GM18907 (cell line): Measurements from ENCODE around the gene EIF1.
"Not testable (repeated sequence)": the region's sequence is repeated elsewhere in the genome, so short reads cannot be mapped to it uniquely, and the experiment has no call there.

Experiments
- ATAC-seq: cut with Tn5 transposase; IDR thresholded peaks from one replicate; pipeline ENCODE4 v1.9.1; 2021; ENCODE audit warnings: mild to moderate bottlenecking, moderate library complexity; ENCODE audit not compliant: unreplicated experiment

EIF1 gene

GRCh38 chr17:41678411-41678906 lies 10.2 kb upstream of the EIF1 start:
- peak; percentile 26 for ATAC-seq

GRCh38 chr17:41678907-41679739 lies 9.6 kb upstream of the EIF1 start:
- ATAC-seq: peak; percentile 70

- no peak for ATAC-seq
These were observed 8.8 kb upstream of the EIF1 start for GRCh38 chr17:41679740-41680425.

- no peak for ATAC-seq
These were observed 8.2 kb upstream of the EIF1 start for GRCh38 chr17:41680426-41681040.

GRCh38 chr17:41681776-41682175 lies 6.9 kb upstream of the EIF1 start:
- no peak for ATAC-seq

- ATAC-seq: no peak
These were observed 6.1 kb upstream of the EIF1 start for GRCh38 chr17:41682631-41683030.

- ATAC-seq: no peak
These were observed 5.2 kb upstream of the EIF1 start for GRCh38 chr17:41683441-41684007.

GRCh38 chr17:41684035-41684434 lies 4.7 kb upstream of the EIF1 start:
- no peak for ATAC-seq

GRCh38 chr17:41685753-41686152 lies 2.9 kb upstream of the EIF1 start:
- not testable (repeated sequence) for ATAC-seq

- no peak for ATAC-seq
These were observed 2.4 kb upstream of the EIF1 start for GRCh38 chr17:41686281-41686680.

- peak; percentile 8 for ATAC-seq
These were observed 651 bp upstream of the EIF1 start for GRCh38 chr17:41687828-41688640.

GRCh38 chr17:41689497-41690299 lies 1.0 kb downstream of the EIF1 start:
- no peak for ATAC-seq

GRCh38 chr17:41690497-41690896 lies 1.8 kb downstream of the EIF1 start:
- ATAC-seq: no peak

- no peak for ATAC-seq
These were observed 2.5 kb downstream of the EIF1 start for GRCh38 chr17:41691031-41691777.

- no peak for ATAC-seq
These were observed 4.2 kb downstream of the EIF1 start for GRCh38 chr17:41692722-41693521.

- no peak for ATAC-seq
These were observed 6.5 kb downstream of the EIF1 start for GRCh38 chr17:41695134-41695661.

GRCh38 chr17:41695954-41696757 lies 7.5 kb downstream of the EIF1 start:
- no peak for ATAC-seq
